K562 (cell line): ENCODE measurements around the gene SGMS1. TPM values are rescaled to one million over a fixed set of nuclear protein-coding genes. Genes with fewer than 3 reads are reported as not detected.

Source experiments
- CHD4 ChIP-seq: fragments of 200-600 bp; sonication (generic); IDR thresholded peaks from 3 replicates; pipeline ENCODE4 v1.6.1; 2012; ENCODE audit warnings: low read depth, mild to moderate bottlenecking, mixed read lengths, low read length, inconsistent platforms; ENCODE audit not compliant: insufficient read depth, insufficient replicate concordance, poor library complexity, severe bottlenecking
- FOXJ2 ChIP-seq: fragments of 200-800 bp; sonication (Bioruptor generic); IDR thresholded peaks from 2 replicates; pipeline ENCODE4 v1.6.1; 2016; ENCODE audit warnings: missing genetic modification characterization, missing compliant biosample characterization
- HDAC8 ChIP-seq: fragments of 450-650 bp; IDR thresholded peaks from 2 replicates; pipeline ENCODE4 v1.6.1; 2016; ENCODE audit warnings: mild to moderate bottlenecking, missing genetic modification characterization, moderate library complexity, missing compliant biosample characterization
- HMG20B ChIP-seq: fragments of 250-450 bp; sonication (Bioruptor Pico); IDR thresholded peaks from 2 replicates; pipeline ENCODE4 v1.5.0; 2021; ENCODE audit warnings: mild to moderate bottlenecking
- HNRNPL ChIP-seq: fragments of 200-400 bp; formaldehyde crosslinking; IDR thresholded peaks from 2 replicates; pipeline ENCODE4 v1.6.1; 2017; ENCODE audit warnings: low read depth, mild to moderate bottlenecking, low read length
- HNRNPLL ChIP-seq: fragments of 200-400 bp; formaldehyde crosslinking; IDR thresholded peaks from 2 replicates; pipeline ENCODE4 v1.6.1; 2017; ENCODE audit warnings: low read length, low read depth, mild to moderate bottlenecking; ENCODE audit not compliant: poor library complexity, severe bottlenecking
- KHSRP ChIP-seq: fragments of 450-650 bp; IDR thresholded peaks from 2 replicates; pipeline ENCODE4 v1.6.1; 2017
- LCOR ChIP-seq: sonication (generic); formaldehyde crosslinking; IDR thresholded peaks from 2 replicates; pipeline ENCODE4 v1.8.0; 2022; ENCODE audit warnings: mild to moderate bottlenecking, missing genetic modification reagents
- NELFE ChIP-seq: IDR thresholded peaks from 2 replicates; pipeline ENCODE4 v1.6.1; 2011; ENCODE audit warnings: mild to moderate bottlenecking; ENCODE audit not compliant: insufficient read depth, insufficient read length
- NFIX ChIP-seq: fragments of 250-450 bp; sonication (Bioruptor Pico); IDR thresholded peaks from 2 replicates; pipeline ENCODE4 v1.4.0; 2020; ENCODE audit warnings: low read depth, mild to moderate bottlenecking, moderate library complexity
- RFX1 ChIP-seq: fragments of 450-650 bp; IDR thresholded peaks from 2 replicates; pipeline ENCODE4 v1.6.1; 2016; ENCODE audit warnings: mild to moderate bottlenecking, moderate library complexity
- SIRT6 ChIP-seq: IDR thresholded peaks from one replicate; pipeline ENCODE4 v1.6.1; 2012; ENCODE audit warnings: low read depth, mild to moderate bottlenecking, control low read depth, inconsistent platforms, low read length, moderate library complexity
- SMC3 ChIP-seq: conservative IDR thresholded peaks from 2 replicates; pipeline ENCODE4 v1.6.1; 2011; ENCODE audit warnings: low read depth, low read length, improper control_type of control experiment; ENCODE audit not compliant: insufficient read depth
- TGIF2 ChIP-seq: sonication (generic); formaldehyde crosslinking; IDR thresholded peaks from 2 replicates; pipeline ENCODE4 v1.8.1; 2022; ENCODE audit warnings: mild to moderate bottlenecking, missing genetic modification reagents, moderate library complexity
- ZFP1 ChIP-seq: fragments of 450-650 bp; formaldehyde crosslinking; IDR thresholded peaks from 2 replicates; pipeline ENCODE4 v1.4.0; 2020; ENCODE audit warnings: mild to moderate bottlenecking, mixed read lengths
- polyA plus RNA-seq, 8 experiments: library from polyadenylated mRNA; depleted of rRNA in 4 of 8; stranded (reverse) in 5 of 8; unstranded in 3 of 8; fragments of >200 nt; fragmentation: Nextera tagmentation in 2 of 8; fragmentation: Illumina TruSeq in 1 of 8; extraction: Ambion mirVana in 2 of 8; extraction: Trizol in 1 of 8; gene quantifications; 2 replicates each; pipeline versions ENCODE4 v1.2.1 to v1.2.3, GENCODE V29; 2011 to 2014; ENCODE audit warnings: inconsistent platforms in 1 of 8, missing spikeins in 1 of 8
- total RNA-seq, 7 experiments: library from RNA; depleted of rRNA in 6 of 7; stranded (reverse); fragments of >200 nt in 6 of 7; fragmentation: Illumina TruSeq in 2 of 7; extraction: Trizol in 2 of 7; gene quantifications; 2 replicates each; pipeline versions ENCODE4 v1.2.1 to v1.2.3, GENCODE V29; 2011 to 2021; ENCODE audit warnings: low replicate concordance in 1 of 7
- TF ChIP-seq, protein P1 (sequence below): fragments of 450-650 bp; formaldehyde crosslinking; IDR thresholded peaks from 2 replicates; pipeline ENCODE4 v1.4.0; 2020; ENCODE audit warnings: mild to moderate bottlenecking, mixed read lengths
- TF ChIP-seq, protein P2 (sequence below): fragments of 450-650 bp; IDR thresholded peaks from 2 replicates; pipeline ENCODE4 v1.6.1; 2018; ENCODE audit not compliant: partially characterized antibody
- TF ChIP-seq, protein P3 (sequence below): sonication (generic); formaldehyde crosslinking; IDR thresholded peaks from 2 replicates; pipeline ENCODE4 v1.8.1; 2023; ENCODE audit warnings: mild to moderate bottlenecking, missing genetic modification reagents
- TF ChIP-seq, protein P4 (sequence below): sonication (generic); formaldehyde crosslinking; IDR thresholded peaks from 2 replicates; pipeline ENCODE4 v1.8.1; 2023; ENCODE audit warnings: mild to moderate bottlenecking, missing genetic modification reagents

SGMS1 gene
- total and polyA plus RNA-seq, 9 of the 15 experiments (the other 6 are each of a cell fraction or from before 2014, with no cell fraction given), result 22.6 to 232 (median 82.2) TPM

DNA sequence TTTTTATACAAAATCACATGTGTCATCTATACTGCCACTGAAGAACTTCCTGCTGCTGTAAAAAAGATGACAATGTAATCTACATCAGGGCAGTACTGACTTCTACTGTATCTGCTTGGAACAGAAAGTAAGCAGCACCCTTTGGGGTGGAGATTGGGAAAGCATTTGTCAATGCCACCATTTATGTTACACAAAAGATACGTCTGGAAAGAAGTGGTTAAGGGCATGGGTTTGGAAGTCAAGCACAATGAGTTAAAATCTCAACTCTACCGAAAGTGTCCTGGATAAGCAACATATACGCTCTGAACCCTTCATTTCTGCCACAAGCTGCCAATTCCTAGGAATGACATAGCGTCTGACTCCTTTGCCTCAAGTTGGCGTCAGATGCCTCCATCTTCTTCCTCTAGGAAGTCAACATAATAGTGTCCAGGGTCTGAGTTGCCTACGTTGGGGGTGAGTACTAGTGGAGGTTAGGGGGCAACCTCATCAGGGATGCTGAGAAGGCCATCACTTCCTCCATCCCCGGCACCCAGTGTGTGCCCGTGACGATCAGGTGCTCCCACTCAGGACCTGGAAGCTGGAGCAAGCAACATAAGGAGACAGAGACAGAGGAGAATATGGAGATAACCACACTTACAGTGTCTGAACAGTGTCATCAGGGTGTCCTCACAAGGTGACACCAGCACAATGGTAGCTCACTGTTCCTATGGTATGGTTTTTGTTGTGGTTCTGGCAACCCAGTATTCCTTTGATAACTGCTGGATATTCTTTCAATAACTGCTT is 58.3 kb downstream of the SGMS1 start (continued):
- TF ChIP-seq, protein P1, sequence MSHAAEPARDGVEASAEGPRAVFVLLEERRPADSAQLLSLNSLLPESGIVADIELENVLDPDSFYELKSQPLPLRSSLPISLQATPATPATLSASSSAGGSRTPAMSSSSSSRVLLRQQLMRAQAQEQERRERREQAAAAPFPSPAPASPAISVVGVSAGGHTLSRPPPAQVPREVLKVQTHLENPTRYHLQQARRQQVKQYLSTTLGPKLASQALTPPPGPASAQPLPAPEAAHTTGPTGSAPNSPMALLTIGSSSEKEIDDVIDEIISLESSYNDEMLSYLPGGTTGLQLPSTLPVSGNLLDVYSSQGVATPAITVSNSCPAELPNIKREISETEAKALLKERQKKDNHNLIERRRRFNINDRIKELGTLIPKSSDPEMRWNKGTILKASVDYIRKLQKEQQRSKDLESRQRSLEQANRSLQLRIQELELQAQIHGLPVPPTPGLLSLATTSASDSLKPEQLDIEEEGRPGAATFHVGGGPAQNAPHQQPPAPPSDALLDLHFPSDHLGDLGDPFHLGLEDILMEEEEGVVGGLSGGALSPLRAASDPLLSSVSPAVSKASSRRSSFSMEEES, result no peak
- TF ChIP-seq CHD4 (no peak), SIRT6 (no peak), KHSRP (peak; percentile 31; the same call in 1 of the 2 replicates), TGIF2 (CRISPR knock-in tag) (no peak), HNRNPLL (no peak), HMG20B (no peak), HDAC8 (tag) (no peak), LCOR (no peak), ZFP1 (CRISPR knock-in tag) (no peak), RFX1 (no peak), SMC3 (no peak), HNRNPL (no peak), NFIX (CRISPR knock-in tag) (no peak), NELFE (no peak), FOXJ2 (tag) (no peak)
- TF ChIP-seq, protein P2, sequence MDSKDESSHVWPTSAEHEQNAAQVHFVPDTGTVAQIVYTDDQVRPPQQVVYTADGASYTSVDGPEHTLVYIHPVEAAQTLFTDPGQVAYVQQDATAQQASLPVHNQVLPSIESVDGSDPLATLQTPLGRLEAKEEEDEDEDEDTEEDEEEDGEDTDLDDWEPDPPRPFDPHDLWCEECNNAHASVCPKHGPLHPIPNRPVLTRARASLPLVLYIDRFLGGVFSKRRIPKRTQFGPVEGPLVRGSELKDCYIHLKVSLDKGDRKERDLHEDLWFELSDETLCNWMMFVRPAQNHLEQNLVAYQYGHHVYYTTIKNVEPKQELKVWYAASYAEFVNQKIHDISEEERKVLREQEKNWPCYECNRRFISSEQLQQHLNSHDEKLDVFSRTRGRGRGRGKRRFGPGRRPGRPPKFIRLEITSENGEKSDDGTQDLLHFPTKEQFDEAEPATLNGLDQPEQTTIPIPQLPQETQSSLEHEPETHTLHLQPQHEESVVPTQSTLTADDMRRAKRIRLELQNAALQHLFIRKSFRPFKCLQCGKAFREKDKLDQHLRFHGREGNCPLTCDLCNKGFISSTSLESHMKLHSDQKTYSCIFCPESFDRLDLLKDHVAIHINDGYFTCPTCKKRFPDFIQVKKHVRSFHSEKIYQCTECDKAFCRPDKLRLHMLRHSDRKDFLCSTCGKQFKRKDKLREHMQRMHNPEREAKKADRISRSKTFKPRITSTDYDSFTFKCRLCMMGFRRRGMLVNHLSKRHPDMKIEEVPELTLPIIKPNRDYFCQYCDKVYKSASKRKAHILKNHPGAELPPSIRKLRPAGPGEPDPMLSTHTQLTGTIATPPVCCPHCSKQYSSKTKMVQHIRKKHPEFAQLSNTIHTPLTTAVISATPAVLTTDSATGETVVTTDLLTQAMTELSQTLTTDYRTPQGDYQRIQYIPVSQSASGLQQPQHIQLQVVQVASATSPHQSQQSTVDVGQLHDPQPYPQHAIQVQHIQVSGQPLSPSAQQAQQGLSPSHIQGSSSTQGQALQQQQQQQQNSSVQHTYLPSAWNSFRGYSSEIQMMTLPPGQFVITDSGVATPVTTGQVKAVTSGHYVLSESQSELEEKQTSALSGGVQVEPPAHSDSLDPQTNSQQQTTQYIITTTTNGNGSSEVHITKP, result no peak
- TF ChIP-seq, protein P3, sequence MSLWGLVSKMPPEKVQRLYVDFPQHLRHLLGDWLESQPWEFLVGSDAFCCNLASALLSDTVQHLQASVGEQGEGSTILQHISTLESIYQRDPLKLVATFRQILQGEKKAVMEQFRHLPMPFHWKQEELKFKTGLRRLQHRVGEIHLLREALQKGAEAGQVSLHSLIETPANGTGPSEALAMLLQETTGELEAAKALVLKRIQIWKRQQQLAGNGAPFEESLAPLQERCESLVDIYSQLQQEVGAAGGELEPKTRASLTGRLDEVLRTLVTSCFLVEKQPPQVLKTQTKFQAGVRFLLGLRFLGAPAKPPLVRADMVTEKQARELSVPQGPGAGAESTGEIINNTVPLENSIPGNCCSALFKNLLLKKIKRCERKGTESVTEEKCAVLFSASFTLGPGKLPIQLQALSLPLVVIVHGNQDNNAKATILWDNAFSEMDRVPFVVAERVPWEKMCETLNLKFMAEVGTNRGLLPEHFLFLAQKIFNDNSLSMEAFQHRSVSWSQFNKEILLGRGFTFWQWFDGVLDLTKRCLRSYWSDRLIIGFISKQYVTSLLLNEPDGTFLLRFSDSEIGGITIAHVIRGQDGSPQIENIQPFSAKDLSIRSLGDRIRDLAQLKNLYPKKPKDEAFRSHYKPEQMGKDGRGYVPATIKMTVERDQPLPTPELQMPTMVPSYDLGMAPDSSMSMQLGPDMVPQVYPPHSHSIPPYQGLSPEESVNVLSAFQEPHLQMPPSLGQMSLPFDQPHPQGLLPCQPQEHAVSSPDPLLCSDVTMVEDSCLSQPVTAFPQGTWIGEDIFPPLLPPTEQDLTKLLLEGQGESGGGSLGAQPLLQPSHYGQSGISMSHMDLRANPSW (CRISPR knock-in tag), result no peak
- TF ChIP-seq, protein P4, sequence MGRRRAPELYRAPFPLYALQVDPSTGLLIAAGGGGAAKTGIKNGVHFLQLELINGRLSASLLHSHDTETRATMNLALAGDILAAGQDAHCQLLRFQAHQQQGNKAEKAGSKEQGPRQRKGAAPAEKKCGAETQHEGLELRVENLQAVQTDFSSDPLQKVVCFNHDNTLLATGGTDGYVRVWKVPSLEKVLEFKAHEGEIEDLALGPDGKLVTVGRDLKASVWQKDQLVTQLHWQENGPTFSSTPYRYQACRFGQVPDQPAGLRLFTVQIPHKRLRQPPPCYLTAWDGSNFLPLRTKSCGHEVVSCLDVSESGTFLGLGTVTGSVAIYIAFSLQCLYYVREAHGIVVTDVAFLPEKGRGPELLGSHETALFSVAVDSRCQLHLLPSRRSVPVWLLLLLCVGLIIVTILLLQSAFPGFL (CRISPR knock-in tag), result no peak
